Spinal cord (tissue), 10 donors: ENCODE results near the gene SEC22A. TPM values are rescaled to one million over a fixed set of nuclear protein-coding genes. Genes with fewer than 3 reads are reported as not detected.

Experiments
- DNase-seq, 6 donors: peaks; one replicate each; pipeline versions ENCODE4 v3.0.0 to v3.0.0-alpha.2; 2013 to 2015; ENCODE audit warnings: low spot score in 6 of 6, low read depth in 4 of 6
- H3K27ac ChIP-seq: one replicate; pipeline ENCODE4 v1.5.1; 2013; ENCODE audit warnings: low read depth, low read length, control low read depth
- H3K27me3 ChIP-seq: one replicate; pipeline ENCODE4 v1.6.1; 2013; ENCODE audit warnings: low read length; ENCODE audit not compliant: control insufficient read depth, insufficient read depth
- H3K36me3 ChIP-seq: one replicate; pipeline ENCODE4 v1.6.1; 2013; ENCODE audit warnings: low read length; ENCODE audit not compliant: control insufficient read depth, insufficient read depth
- H3K4me1 ChIP-seq: one replicate; pipeline ENCODE4 v1.6.1; 2013; ENCODE audit warnings: low read length; ENCODE audit not compliant: control insufficient read depth, insufficient read depth
- H3K4me3 ChIP-seq: one replicate; pipeline ENCODE4 v1.5.1; 2013; ENCODE audit warnings: low read depth, low read length, control low read depth
- H3K9me3 ChIP-seq: one replicate; pipeline ENCODE4 v1.6.1; 2013; ENCODE audit warnings: low read length; ENCODE audit not compliant: control insufficient read depth, insufficient read depth
- WGBS: methylation state at CpG from one replicate; pipeline ENCODE4 v1.1.5; 2013; ENCODE audit warnings: missing lambda C conversion rate; ENCODE audit not compliant: insufficient coverage; 5-methylcytosine and 5-hydroxymethylcytosine counted together
- long read RNA-seq, 4 donors: transcript quantifications; one replicate each; lab custom pipeline, GENCODE V29; 2026
- polyA plus RNA-seq, 2 donors: library from polyadenylated mRNA; unstranded; fragments of 120-200 nt; gene quantifications; one replicate each; pipeline ENCODE4 v1.2.1, GENCODE V29; 2013; ENCODE audit not compliant: insufficient read length in 2 of 2
- total RNA-seq, 2 donors: library from RNA; depleted of rRNA in 1 of 2; stranded (reverse); fragments of 120-200 nt in 1 of 2; fragments of >200 nt in 1 of 2; gene quantifications; one replicate each; pipeline versions ENCODE4 v1.2.3 to v1.2.4, GENCODE V29; 2013 to 2014
- donor health status: healthy.

SEC22A gene, protein sequence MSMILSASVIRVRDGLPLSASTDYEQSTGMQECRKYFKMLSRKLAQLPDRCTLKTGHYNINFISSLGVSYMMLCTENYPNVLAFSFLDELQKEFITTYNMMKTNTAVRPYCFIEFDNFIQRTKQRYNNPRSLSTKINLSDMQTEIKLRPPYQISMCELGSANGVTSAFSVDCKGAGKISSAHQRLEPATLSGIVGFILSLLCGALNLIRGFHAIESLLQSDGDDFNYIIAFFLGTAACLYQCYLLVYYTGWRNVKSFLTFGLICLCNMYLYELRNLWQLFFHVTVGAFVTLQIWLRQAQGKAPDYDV
- total RNA-seq (10 to 100 TPM; 32.8 to 60.6 TPM), polyA plus RNA-seq (10 to 100 TPM; 17.3 to 20.9 TPM)
- long read RNA-seq, donor 1, transcript SEC22A-210 (7 exons, 972 nt): major isoform, 6 of 8 reads
- long read RNA-seq, donor 1, partial matches to known transcripts: 0 of 8 reads
- long read RNA-seq, donor 1, other reads (novel, unspliced or antisense): 0 of 8 reads
- long read RNA-seq, donor 2, full-length matches to known transcripts: 2 of 2 reads
- long read RNA-seq, donor 2, partial matches to known transcripts: 0 of 2 reads
- long read RNA-seq, donor 2, other reads (novel, unspliced or antisense): 0 of 2 reads
- long read RNA-seq, donor 3, full-length matches to known transcripts: 2 of 2 reads
- long read RNA-seq, donor 3, partial matches to known transcripts: 0 of 2 reads
- long read RNA-seq, donor 3, other reads (novel, unspliced or antisense): 0 of 2 reads
- long read RNA-seq, donor 4, full-length matches to known transcripts: 4 of 4 reads
- long read RNA-seq, donor 4, partial matches to known transcripts: 0 of 4 reads
- long read RNA-seq, donor 4, other reads (novel, unspliced or antisense): 0 of 4 reads

DNA sequence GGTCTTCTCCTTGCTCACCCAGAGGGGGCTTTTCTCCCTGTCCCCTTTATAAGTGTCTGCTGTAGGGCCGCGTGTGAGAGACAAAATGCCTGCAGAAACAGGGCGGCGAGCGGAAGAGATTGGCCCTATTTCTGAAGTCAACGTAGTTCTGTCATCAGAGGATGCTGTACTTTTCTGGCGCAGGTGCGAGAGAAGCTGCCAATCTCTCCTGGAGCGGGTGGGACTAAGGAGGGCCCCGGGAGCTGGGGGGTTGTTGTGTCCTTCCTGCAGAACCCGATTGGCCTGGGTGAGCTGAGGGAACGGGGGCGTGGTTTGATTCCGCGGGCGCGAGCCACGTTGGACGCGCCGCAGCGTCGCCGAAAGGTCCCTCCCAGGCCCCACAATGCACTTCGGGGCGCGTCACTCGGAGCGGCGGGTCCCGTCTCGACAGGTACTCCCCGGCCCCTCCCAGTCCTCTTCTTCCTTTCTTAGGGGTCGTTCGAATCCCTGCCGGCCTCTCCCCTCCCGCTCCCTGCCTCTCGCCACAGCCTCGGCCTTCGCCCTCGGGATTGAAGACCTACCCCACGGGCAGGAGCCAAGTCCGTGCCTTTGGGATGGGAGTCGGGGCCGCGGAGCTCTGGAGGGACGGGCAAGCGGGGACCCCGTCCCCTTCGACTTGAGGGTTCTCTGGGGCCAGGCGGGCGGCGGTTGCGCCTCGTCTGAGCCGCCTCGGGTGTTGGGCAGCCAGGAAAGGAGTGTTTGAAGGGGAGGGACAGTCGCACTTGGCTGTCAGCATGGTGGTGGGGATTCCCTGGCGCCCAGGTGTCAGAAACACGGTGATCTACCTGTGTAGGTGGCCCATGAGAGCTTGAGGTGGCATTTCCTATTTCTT lies at the start of gene SEC22A:
TSS of gene SEC22A (plus strand) at position 387 of the 871 bp plus-strand sequence. CDS start 7,275 bp downstream, outside the sequence.
- Histone ChIP-seq H3K4me1 (peaks cover 13% of the 10 kb centered on the region), H3K36me3 (no peaks in the 10 kb centered on the region), H3K9me3 (no peaks in the 10 kb centered on the region), H3K27me3 (no peaks in the 10 kb centered on the region), H3K27ac (peak within 1 kb of the TSS; percentile 87), H3K4me3 (peak within 1 kb of the TSS; percentile 96)
- DNase-seq: peak; percentile 81 to 98 (median 86)
- 0% methylated on average over 58 of the region's 60 CpGs for WGBS

DNA sequence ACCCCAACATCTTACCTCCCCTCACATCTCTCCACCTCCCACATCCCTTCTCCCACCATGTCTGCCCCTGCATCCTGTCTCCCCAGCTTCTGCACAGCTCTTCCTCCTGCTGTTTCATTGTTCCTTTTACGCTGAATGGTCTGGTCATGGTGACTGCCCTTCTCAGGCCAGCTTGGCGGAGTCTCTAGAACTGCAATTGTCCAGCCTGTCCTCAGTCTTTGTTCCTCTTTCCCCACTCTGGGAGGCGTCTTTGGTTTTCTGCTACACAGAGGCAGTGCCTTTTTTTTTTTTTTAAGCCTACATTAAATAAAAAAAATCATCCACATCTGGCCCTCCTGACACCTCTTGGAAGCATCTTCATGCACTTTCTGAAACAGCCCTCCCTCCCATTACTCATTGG lies 49.1 kb upstream of the SEC22A start:
- H3K4me3 ChIP-seq: no peak overlapping the region
- no peaks in the 10 kb centered on the region for H3K9me3 ChIP-seq
- peak in 2 of 6 donors; percentile 34 to 39 for DNase-seq
- H3K36me3 ChIP-seq: peaks cover 32% of the 10 kb centered on the region
- H3K27me3 ChIP-seq: no peaks in the 10 kb centered on the region
- 56% methylated on average over 3 of the region's 3 CpGs for whole genome bisulfite sequencing
- no peak overlapping the region for H3K27ac ChIP-seq
- peaks cover 44% of the 10 kb centered on the region for H3K4me1 ChIP-seq

DNA sequence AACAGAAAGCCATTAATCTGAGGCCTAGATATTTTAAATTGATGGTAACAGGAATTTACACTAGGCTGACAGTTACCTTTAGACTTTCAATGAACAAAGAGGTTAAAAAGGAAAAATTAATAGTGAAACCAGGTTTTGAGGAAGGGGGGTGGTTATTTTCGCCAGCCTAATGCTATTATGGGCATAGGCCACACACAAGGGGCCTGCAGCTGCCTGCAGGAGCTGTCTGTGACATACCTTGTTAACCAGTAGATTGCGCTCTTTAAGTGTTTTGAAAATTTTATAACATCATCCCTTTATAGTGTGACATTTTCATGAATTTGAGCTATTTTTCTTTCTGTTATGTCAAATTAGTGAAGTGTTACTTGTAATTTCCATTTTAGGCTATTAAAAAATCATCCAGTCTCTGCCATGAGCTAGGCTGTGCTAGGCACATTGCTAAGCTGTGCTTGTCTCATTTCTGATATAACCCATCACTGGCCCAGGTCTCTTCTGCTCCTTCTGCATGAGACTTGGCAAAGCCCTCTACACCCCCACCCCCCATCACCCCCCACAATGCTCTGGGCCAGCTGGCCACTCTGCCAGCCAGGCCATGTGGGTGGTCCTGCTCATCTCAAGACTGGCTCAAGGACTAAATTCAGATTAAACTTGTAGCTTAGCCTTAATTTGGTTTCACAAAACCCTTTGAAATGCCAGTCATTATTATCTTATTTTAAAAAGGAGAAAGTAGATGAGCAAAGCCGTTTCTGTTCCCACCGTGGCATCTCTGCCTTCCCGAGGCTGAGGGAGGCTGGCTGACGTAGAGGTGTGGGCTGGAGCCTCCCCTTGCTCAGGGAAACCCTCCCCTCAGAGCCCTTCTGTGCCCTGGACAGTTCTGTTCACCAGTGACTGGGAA lies 48.4 kb upstream of the SEC22A start:
- no peak overlapping the region for H3K4me3 ChIP-seq
- H3K27ac ChIP-seq: no peak overlapping the region
- H3K27me3 ChIP-seq: no peaks in the 10 kb centered on the region
- WGBS: 29% methylated on average over 5 of the region's 6 CpGs
- H3K4me1 ChIP-seq: peaks cover 45% of the 10 kb centered on the region
- DNase-seq: peak in 2 of 6 donors; percentile 28 to 51
- no peaks in the 10 kb centered on the region for H3K9me3 ChIP-seq
- peaks cover 32% of the 10 kb centered on the region for H3K36me3 ChIP-seq

DNA sequence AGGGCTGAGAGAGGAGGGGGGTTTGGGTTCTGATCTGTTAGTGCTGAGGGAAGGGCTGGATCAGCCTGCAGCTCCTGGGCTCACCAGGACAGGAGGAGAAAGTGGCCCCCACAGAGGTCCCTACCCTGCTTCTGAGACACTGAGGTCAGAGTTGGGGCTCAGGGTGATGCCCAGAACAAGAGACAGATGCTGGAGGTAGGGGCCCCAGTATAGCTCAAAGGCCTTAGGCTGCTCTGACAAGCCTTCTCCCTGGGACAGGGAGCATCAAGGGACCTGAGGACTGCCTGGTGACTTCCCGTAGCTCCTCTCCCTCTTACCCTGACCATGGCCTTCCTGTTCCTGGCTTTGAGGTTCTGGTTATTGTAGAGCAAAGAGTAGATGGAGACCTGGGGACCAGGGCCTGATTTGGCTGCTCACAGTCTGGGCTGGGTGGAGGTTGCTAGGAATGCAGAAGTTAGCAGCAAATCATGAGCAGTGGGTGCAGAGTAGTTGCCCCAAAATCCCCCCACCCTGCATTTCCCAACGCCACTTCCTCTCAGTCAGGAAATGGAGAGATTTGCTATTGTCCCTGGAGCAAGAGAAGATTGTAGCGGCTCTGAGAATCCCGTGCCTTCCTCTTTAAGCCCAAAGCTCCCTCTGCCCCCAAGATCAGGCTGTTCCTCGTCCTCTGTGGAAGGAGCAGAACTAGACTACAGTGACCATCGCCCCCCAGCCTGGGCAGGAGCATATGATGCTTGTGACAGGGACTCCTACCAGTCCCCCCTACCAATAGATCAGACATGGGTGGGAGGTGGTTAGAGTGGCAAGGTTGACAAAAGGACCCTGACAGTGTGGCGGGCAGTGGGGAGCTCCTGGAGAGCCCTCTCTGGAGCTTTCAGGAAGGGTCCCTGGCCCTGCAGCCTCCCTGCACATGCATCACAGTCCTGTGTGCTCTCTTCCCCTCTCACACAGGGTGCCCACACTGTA lies 47.4 kb upstream of the SEC22A start:
- peaks cover 45% of the 10 kb centered on the region for H3K4me1 ChIP-seq
- no peaks in the 10 kb centered on the region for H3K9me3 ChIP-seq
- WGBS: 84% methylated on average over 3 of the region's 7 CpGs
- H3K4me3 ChIP-seq: no peak overlapping the region
- H3K27ac ChIP-seq: no peak overlapping the region
- DNase-seq: no peak
- H3K27me3 ChIP-seq: no peaks in the 10 kb centered on the region
- H3K36me3 ChIP-seq: peaks cover 33% of the 10 kb centered on the region

DNA sequence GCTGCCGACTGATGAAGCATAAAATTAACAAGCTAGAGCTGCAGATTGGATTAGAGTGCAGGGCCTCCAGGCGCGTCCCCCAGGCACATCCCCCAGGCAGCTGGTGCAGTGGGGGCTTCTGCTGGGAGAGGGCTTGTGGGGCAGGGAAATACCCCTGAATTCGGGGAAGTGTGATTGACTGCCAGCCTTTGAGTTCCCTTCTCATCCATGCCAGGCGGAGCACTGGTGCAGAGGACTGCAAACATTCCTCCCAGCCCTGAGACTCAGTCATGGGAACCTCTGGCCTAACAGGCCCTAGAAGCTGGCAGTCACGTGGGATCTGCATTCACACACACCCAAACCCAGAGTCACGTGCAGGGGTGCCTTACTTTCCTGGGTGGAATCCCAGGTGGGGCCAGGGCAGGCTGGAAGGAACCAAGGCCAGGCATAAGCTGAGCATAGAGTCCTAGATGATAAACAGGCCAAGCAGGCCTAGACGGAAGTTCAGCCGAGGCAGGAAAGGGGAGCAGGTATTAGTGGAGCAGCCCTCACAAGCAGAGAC lies 46.2 kb upstream of the SEC22A start:
- 47% methylated on average over 9 of the region's 9 CpGs for WGBS
- peaks cover 30% of the 10 kb centered on the region for H3K36me3 ChIP-seq
- peak in 3 of 6 donors; percentile 22 to 77 (median 61) for DNase-seq

DNA sequence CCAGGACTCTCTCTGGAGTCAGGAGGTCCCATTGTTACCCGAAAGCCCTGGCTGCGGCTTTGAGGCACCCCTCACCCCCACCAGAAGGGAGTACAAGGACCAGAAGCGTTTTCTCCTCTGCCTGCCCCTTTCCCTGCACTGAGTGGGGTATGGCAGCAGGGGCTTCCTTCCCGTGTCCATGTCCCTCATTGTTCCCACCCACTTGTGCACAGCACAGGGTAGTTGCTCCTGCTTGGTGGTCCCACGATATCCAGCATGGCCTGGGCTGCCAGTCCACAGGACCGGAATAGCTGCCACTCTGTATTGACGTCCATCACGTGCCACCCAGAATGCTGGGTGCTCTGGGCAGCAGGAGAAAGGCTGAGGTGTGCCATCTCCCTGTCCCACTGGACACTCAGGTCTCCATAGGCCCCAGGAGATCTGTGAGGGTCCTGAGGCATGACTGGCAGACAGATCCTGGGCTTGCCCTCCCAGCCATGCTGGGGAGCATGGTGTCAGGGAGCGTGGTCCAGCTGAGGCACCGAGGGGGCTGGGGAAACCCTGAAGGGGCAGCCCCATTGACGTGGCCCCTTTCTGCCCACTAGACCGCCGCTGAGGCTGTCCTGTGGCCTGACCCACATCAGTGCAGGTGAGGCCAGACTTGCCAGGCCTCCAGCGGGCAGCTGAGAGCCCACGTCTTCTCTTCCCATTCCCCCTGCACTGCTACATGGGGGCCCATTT lies 45.3 kb upstream of the SEC22A start:
- peaks cover 31% of the 10 kb centered on the region for H3K36me3 ChIP-seq
- no peak for DNase-seq
- no peaks in the 10 kb centered on the region for H3K27me3 ChIP-seq
- WGBS: 92% methylated on average over 15 of the region's 15 CpGs
- H3K9me3 ChIP-seq: no peaks in the 10 kb centered on the region
- H3K4me1 ChIP-seq: peaks cover 41% of the 10 kb centered on the region
- H3K4me3 ChIP-seq: no peak overlapping the region
- no peak overlapping the region for H3K27ac ChIP-seq

More for the DNA sequence above, 46.2 kb upstream of the SEC22A start:
- Histone ChIP-seq H3K27me3 (no peaks in the 10 kb centered on the region), H3K4me1 (peaks cover 41% of the 10 kb centered on the region), H3K4me3 (no peak overlapping the region), H3K27ac (no peak overlapping the region), H3K9me3 (no peaks in the 10 kb centered on the region)

DNA sequence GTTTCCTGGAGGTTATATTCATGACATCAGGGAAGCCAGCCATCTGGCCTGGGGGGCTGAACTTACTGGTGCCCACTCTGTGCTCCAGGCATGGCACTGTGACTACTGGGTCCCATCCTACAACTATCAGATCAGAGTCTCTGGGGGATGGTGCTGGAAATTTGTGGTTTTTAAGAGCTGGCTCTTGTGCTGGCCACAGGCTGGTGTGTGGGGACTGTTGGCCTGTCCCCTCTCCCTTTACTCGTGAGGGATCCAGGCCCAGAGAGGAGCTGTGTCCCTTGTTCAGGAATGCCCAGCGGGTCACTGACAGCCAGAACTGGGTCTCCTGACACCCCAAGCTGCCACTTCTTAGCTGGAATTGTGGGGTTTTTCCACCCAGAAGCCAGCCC lies 44.5 kb upstream of the SEC22A start:
- peaks cover 41% of the 10 kb centered on the region for H3K4me1 ChIP-seq
- H3K36me3 ChIP-seq: peaks cover 27% of the 10 kb centered on the region
- no peaks in the 10 kb centered on the region for H3K27me3 ChIP-seq
- H3K27ac ChIP-seq: no peak overlapping the region
- no peak overlapping the region for H3K4me3 ChIP-seq
- H3K9me3 ChIP-seq: no peaks in the 10 kb centered on the region
- WGBS: 50% methylated on average over 1 of the region's 2 CpGs
- DNase-seq: no peak
